Measurements from ENCODE around the gene PICK1.

PICK1 gene

DNA sequence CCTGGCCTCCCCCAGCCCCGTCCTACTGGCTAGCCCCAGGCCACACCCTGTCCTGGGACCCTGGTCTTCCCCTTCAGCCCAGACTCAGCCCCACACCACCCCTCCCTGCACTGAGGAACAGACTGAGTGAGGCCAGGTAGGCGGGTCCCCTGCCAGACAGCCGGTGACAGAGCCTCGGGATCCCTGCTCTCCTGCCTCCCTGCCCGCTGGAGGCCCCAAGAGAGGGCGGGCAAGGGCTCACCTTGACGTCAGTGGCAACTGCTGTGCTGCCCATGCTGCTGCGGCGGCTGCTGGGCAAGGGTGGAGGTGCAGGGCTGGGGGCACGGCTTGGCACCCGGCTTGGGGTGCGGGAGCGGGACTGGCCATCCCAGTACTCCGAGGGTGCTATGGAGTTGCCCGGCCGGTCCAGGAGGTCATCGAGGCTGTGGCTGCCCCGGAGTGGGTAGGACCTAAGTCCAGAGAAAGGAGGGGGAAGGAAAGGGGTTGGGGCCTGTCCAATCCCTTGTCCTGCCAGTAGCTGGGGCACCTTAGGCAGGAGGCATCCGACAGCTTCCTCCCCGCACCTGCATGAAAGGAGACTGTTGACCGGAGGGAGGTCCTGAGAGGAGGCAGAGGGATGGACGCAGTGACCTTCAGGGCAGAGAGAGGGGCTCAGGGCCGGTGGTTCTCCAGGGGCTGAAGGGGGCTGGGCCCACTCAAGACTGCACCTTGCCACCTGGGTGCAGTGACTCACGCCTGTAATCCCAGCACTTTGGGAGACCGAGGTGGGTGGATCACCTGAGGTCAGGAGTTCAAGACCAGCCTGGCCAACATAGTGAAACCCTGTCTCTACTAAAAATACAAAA lies 29.0 kb downstream of the PICK1 start:
- no peak for TF ChIP-seq OVOL3 (tag by site-specific recombination; IDR thresholded peaks at IDR 0.05)
- TF ChIP-seq ZNF701 (tag by site-specific recombination; IDR thresholded peaks at IDR 0.05) = no peak
- TF ChIP-seq ZNF394 (tag by site-specific recombination; IDR thresholded peaks at IDR 0.05; ENCODE audit: borderline replicate concordance) = no peak
- 0 out of 2 replicates have a peak, but pooled peaks have one; percentile 12 for TF ChIP-seq SP2 (tag by site-specific recombination; IDR thresholded peaks at IDR 0.05)
- TF ChIP-seq ZNF140 (tag by site-specific recombination; IDR thresholded peaks at IDR 0.05) = no peak
- no peaks in the 10 kb centered on the region for H3K9me3 ChIP-seq (ENCODE audit: control insufficient read depth, insufficient read depth, low read depth, low read length)
- H3K4me1 ChIP-seq (ENCODE audit: control insufficient read depth, insufficient read depth, low read length) = no peaks in the 10 kb centered on the region
- H3K27ac ChIP-seq (ENCODE audit: extremely low read depth, low read depth, low read length) = no peak overlapping the region
- ChIA-PET CTCF (interaction anchor here (1.4 kb wide), 1 partner anchor 34 kb away, joined by 3 read pairs; no protein-coding TSS in a partner anchor), POLR2A (interaction anchor here (0.5 to 0.6 kb wide), 2 partner anchors 14 to 389 kb away, joined by 3 to 4 read pairs; no protein-coding TSS in a partner anchor)
- peaks cover 0 to 9% of the 10 kb centered on the region in 2 experiments; a peak in 2 of 3 replicates for H3K36me3 ChIP-seq (ENCODE audit: control insufficient read depth in 2 of 2, insufficient read depth in 1 of 2, low read length in 2 of 2)
- no peak overlapping the region for H3K4me3 ChIP-seq (ENCODE audit: low read depth, low read length)

DNA sequence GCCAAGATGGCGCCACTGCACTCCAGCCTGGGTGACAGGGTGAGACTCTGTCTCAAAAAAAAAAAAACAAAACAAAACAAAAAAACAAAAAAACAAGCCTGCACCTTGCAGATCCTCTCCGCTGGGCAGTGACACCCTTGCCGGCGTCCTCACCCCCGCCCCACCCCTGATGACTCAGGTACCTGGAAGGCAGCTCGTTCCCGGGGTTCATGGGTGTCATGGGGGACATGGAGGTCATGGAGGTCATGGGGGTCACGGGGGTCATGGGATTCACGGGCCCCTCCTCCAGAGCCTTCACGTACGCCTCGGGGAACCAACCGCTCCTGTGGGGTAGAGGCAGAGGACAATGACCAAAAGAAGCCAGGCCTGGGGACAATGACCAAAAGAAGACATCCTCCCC lies 29.7 kb downstream of the PICK1 start:
- H3K4me3 ChIP-seq (ENCODE audit: low read depth, low read length) = no peak overlapping the region
- no peaks in the 10 kb centered on the region for H3K4me1 ChIP-seq (ENCODE audit: control insufficient read depth, insufficient read depth, low read length)
- CTCF ChIA-PET = no interaction called here
- H3K9me3 ChIP-seq (ENCODE audit: control insufficient read depth, insufficient read depth, low read depth, low read length) = no peaks in the 10 kb centered on the region
- H3K27ac ChIP-seq (ENCODE audit: extremely low read depth, low read depth, low read length) = no peak overlapping the region
- H3K36me3 ChIP-seq (ENCODE audit: control insufficient read depth in 2 of 2, insufficient read depth in 1 of 2, low read length in 2 of 2) = peaks cover 0 to 9% of the 10 kb centered on the region in 2 experiments; a peak in 2 of 3 replicates
- POLR2A ChIA-PET = no interaction called here
- TF ChIP-seq ZNF549 (tag by site-specific recombination; IDR thresholded peaks at IDR 0.05) = no peak
- peak; percentile 79 for TF ChIP-seq BCL11A (tag by site-specific recombination; IDR thresholded peaks at IDR 0.05; ENCODE audit: low read depth)
- TF ChIP-seq ZNF274 (IDR thresholded peaks at IDR 0.05; ENCODE audit: low read length) = no peak
- TF ChIP-seq ZNF274 (tag by site-specific recombination; IDR thresholded peaks at IDR 0.05; ENCODE audit: borderline replicate concordance) = no peak
- peak; percentile 82; the same call in 1 of the 2 replicates for TF ChIP-seq BCL11B (tag by site-specific recombination; IDR thresholded peaks at IDR 0.05; ENCODE audit: low read depth)
- TF ChIP-seq, protein P1, sequence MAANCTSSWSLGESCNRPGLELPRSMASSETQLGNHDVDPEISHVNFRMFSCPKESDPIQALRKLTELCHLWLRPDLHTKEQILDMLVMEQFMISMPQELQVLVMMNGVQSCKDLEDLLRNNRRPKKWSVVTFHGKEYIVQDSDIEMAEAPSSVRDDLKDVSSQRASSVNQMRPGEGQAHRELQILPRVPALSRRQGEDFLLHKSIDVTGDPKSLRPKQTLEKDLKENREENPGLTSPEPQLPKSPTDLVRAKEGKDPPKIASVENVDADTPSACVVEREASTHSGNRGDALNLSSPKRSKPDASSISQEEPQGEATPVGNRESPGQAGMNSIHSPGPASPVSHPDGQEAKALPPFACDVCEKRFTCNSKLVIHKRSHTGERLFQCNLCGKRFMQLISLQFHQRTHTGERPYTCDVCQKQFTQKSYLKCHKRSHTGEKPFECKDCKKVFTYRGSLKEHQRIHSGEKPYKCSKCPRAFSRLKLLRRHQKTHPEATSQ (tag by site-specific recombination; IDR thresholded peaks at IDR 0.05) = no peak
- TF ChIP-seq, protein P2, sequence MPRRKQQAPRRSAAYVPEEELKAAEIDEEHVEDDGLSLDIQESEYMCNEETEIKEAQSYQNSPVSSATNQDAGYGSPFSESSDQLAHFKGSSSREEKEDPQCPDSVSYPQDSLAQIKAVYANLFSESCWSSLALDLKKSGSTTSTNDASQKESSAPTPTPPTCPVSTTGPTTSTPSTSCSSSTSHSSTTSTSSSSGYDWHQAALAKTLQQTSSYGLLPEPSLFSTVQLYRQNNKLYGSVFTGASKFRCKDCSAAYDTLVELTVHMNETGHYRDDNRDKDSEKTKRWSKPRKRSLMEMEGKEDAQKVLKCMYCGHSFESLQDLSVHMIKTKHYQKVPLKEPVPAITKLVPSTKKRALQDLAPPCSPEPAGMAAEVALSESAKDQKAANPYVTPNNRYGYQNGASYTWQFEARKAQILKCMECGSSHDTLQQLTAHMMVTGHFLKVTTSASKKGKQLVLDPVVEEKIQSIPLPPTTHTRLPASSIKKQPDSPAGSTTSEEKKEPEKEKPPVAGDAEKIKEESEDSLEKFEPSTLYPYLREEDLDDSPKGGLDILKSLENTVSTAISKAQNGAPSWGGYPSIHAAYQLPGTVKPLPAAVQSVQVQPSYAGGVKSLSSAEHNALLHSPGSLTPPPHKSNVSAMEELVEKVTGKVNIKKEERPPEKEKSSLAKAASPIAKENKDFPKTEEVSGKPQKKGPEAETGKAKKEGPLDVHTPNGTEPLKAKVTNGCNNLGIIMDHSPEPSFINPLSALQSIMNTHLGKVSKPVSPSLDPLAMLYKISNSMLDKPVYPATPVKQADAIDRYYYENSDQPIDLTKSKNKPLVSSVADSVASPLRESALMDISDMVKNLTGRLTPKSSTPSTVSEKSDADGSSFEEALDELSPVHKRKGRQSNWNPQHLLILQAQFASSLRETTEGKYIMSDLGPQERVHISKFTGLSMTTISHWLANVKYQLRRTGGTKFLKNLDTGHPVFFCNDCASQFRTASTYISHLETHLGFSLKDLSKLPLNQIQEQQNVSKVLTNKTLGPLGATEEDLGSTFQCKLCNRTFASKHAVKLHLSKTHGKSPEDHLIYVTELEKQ (tag by site-specific recombination; IDR thresholded peaks at IDR 0.05; ENCODE audit: borderline replicate concordance) = no peak
- no peak for TF ChIP-seq SP3 (tag by site-specific recombination; IDR thresholded peaks at IDR 0.05)
- no peak for TF ChIP-seq ZNF37A (tag by site-specific recombination; IDR thresholded peaks at IDR 0.05)
- TF ChIP-seq, protein P3, sequence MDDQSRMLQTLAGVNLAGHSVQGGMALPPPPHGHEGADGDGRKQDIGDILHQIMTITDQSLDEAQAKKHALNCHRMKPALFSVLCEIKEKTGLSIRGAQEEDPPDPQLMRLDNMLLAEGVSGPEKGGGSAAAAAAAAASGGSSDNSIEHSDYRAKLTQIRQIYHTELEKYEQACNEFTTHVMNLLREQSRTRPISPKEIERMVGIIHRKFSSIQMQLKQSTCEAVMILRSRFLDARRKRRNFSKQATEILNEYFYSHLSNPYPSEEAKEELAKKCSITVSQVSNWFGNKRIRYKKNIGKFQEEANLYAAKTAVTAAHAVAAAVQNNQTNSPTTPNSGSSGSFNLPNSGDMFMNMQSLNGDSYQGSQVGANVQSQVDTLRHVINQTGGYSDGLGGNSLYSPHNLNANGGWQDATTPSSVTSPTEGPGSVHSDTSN (CRISPR knock-in tag; IDR thresholded peaks at IDR 0.05) = no peak
- TF ChIP-seq ZNF777 (tag by site-specific recombination; IDR thresholded peaks at IDR 0.05; ENCODE audit: borderline replicate concordance) = no peak
- TF ChIP-seq ZNF324 (tag by site-specific recombination; IDR thresholded peaks at IDR 0.05) = no peak
- TF ChIP-seq, protein P4, sequence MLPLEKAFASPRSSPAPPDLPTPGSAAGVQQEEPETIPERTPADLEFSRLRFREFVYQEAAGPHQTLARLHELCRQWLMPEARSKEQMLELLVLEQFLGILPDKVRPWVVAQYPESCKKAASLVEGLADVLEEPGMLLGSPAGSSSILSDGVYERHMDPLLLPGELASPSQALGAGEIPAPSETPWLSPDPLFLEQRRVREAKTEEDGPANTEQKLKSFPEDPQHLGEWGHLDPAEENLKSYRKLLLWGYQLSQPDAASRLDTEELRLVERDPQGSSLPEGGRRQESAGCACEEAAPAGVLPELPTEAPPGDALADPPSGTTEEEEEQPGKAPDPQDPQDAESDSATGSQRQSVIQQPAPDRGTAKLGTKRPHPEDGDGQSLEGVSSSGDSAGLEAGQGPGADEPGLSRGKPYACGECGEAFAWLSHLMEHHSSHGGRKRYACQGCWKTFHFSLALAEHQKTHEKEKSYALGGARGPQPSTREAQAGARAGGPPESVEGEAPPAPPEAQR (tag by site-specific recombination; IDR thresholded peaks at IDR 0.05) = no peak
- TF ChIP-seq, protein P5, sequence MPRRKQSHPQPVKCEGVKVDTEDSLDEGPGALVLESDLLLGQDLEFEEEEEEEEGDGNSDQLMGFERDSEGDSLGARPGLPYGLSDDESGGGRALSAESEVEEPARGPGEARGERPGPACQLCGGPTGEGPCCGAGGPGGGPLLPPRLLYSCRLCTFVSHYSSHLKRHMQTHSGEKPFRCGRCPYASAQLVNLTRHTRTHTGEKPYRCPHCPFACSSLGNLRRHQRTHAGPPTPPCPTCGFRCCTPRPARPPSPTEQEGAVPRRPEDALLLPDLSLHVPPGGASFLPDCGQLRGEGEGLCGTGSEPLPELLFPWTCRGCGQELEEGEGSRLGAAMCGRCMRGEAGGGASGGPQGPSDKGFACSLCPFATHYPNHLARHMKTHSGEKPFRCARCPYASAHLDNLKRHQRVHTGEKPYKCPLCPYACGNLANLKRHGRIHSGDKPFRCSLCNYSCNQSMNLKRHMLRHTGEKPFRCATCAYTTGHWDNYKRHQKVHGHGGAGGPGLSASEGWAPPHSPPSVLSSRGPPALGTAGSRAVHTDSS (tag by site-specific recombination; IDR thresholded peaks at IDR 0.05) = no peak
- TF ChIP-seq, protein P6, sequence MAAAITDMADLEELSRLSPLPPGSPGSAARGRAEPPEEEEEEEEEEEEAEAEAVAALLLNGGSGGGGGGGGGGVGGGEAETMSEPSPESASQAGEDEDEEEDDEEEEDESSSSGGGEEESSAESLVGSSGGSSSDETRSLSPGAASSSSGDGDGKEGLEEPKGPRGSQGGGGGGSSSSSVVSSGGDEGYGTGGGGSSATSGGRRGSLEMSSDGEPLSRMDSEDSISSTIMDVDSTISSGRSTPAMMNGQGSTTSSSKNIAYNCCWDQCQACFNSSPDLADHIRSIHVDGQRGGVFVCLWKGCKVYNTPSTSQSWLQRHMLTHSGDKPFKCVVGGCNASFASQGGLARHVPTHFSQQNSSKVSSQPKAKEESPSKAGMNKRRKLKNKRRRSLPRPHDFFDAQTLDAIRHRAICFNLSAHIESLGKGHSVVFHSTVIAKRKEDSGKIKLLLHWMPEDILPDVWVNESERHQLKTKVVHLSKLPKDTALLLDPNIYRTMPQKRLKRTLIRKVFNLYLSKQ (tag by site-specific recombination; IDR thresholded peaks at IDR 0.05; ENCODE audit: borderline replicate concordance) = no peak
- no peak for TF ChIP-seq ZBTB8A (tag by site-specific recombination; IDR thresholded peaks at IDR 0.05)
- no peak for TF ChIP-seq ZNF555 (tag by site-specific recombination; conservative IDR thresholded peaks at IDR 0.05)
